GM21515 (cell line): ENCODE results near the gene KIAA1217.
"Not testable (repeated sequence)": the region's sequence is repeated elsewhere in the genome, so short reads cannot be mapped to it uniquely, and the experiment has no call there.

Experiments
- ATAC-seq: cut with Tn5 transposase; IDR thresholded peaks from one replicate; pipeline ENCODE4 v1.9.1; 2021; ENCODE audit not compliant: unreplicated experiment

Gene KIAA1217

GRCh38 chr10:24459836-24460235, 250.9 kb downstream of the KIAA1217 start:
- no peak for ATAC-seq

- no peak for ATAC-seq
Measured at GRCh38 chr10:24462291-24462813, 253.4 kb downstream of the KIAA1217 start.

- ATAC-seq: no peak
Measured at GRCh38 chr10:24462889-24463552, 254.1 kb downstream of the KIAA1217 start.

- peak; percentile 45 for ATAC-seq
Measured at GRCh38 chr10:24463611-24464426, 254.9 kb downstream of the KIAA1217 start.

GRCh38 chr10:24465124-24465874, 256.4 kb downstream of the KIAA1217 start:
- no peak for ATAC-seq

GRCh38 chr10:24465891-24466818, 257.2 kb downstream of the KIAA1217 start:
- ATAC-seq: peak; percentile 46

GRCh38 chr10:24467136-24467535, 258.2 kb downstream of the KIAA1217 start:
- ATAC-seq: no peak

- no peak for ATAC-seq
Measured at GRCh38 chr10:24467605-24468004, 258.7 kb downstream of the KIAA1217 start.

- ATAC-seq: no peak
Measured at GRCh38 chr10:24468281-24468751, 259.4 kb downstream of the KIAA1217 start.

- ATAC-seq: no peak
Measured at GRCh38 chr10:24469993-24470392, 261.1 kb downstream of the KIAA1217 start.

GRCh38 chr10:24475598-24475997, 266.7 kb downstream of the KIAA1217 start:
- ATAC-seq: no peak

- ATAC-seq: no peak
Measured at GRCh38 chr10:24476913-24477701, 268.2 kb downstream of the KIAA1217 start.

- no peak for ATAC-seq
Measured at GRCh38 chr10:24477915-24478314, 269.0 kb downstream of the KIAA1217 start.

- no peak for ATAC-seq
Measured at GRCh38 chr10:24479806-24480205, 270.9 kb downstream of the KIAA1217 start.

GRCh38 chr10:24480447-24480846, 271.5 kb downstream of the KIAA1217 start:
- ATAC-seq: no peak

- no peak for ATAC-seq
Measured at GRCh38 chr10:24481241-24481640, 272.3 kb downstream of the KIAA1217 start.

- not testable (repeated sequence) for ATAC-seq
Measured at GRCh38 chr10:24482713-24483112, 273.8 kb downstream of the KIAA1217 start.

GRCh38 chr10:24483701-24484100, 274.8 kb downstream of the KIAA1217 start:
- no peak for ATAC-seq

GRCh38 chr10:24484771-24485170, 275.8 kb downstream of the KIAA1217 start:
- ATAC-seq: no peak
